ENCODE measurements around the gene CREB3L2.

- no peak for TF ChIP-seq CTCF (IDR thresholded peaks at IDR 0.05)
- no peak for TF ChIP-seq EZH2 (IDR thresholded peaks at IDR 0.05; ENCODE audit: borderline replicate concordance, insufficient read depth, low read depth, low read length, poor library complexity, severe bottlenecking)
These were observed 166.3 kb downstream of the CREB3L2 start for GRCh38 chr7:137835486-137836112.

Data from B cell (primary cell).